ENCODE results near the gene ARHGEF39.

DNA sequence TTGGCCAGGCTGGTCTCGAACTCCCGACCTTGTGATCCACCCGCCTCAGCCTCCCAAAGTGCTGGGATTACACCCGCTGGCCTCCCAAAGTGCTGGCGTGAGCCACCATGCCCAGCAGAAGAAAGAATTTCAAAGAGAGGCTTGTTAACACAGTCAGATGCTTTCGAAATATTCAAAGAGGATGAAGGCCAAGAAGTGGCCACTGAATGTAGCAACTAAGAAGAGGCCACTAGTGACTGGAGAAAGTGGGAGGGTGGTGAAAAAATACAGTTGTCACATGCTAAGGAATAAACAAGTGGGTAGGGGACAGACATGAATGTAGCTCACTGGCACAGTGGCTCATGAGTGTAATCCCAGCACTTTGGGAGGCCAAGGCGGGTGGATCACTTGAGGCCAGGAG is 37.7 kb upstream of the ARHGEF39 start:
- TF ChIP-seq POLR2AphosphoS5 (IDR thresholded peaks at IDR 0.05; ENCODE audit: borderline replicate concordance, low read depth, low read length) (no peak), EZH2 (IDR thresholded peaks at IDR 0.05) (no peak)

Data from SK-N-MC (cell line).